ENCODE data around the gene KANSL1.

DNA sequence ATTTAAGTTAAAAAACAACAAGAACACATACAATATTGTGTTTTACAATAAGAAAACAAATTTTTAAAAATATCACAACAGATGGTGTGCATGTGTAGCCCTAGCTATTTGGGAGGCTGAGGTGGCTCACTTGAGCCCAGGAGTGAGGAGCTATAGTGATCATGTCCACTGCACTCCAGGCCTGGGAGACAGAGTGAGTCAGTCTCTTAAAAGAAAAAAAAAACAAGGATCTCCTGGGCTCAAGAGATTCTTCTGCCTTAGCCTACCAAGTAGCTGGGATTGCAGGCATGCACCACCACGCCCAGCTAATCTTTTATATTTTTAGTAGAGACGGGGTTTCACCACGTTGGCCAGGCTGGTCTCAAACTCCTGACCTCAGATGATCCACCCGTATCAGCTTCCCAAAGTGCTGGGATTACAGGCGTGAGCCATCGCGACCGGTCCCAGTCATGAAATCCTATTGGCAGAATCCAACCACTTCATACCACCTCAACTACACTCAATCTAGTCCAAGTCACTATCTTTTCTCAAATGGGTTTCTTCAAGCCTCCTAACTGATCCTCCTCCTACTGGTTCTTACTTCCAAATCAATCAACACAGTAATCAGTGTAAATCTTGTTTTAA, 139.2 kb downstream of the KANSL1 start:
- TF ChIP-seq, protein P1, sequence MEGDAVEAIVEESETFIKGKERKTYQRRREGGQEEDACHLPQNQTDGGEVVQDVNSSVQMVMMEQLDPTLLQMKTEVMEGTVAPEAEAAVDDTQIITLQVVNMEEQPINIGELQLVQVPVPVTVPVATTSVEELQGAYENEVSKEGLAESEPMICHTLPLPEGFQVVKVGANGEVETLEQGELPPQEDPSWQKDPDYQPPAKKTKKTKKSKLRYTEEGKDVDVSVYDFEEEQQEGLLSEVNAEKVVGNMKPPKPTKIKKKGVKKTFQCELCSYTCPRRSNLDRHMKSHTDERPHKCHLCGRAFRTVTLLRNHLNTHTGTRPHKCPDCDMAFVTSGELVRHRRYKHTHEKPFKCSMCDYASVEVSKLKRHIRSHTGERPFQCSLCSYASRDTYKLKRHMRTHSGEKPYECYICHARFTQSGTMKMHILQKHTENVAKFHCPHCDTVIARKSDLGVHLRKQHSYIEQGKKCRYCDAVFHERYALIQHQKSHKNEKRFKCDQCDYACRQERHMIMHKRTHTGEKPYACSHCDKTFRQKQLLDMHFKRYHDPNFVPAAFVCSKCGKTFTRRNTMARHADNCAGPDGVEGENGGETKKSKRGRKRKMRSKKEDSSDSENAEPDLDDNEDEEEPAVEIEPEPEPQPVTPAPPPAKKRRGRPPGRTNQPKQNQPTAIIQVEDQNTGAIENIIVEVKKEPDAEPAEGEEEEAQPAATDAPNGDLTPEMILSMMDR (IDR thresholded peaks at IDR 0.05), result no peak
- TF ChIP-seq ZNF138 (CRISPR knock-in tag; conservative IDR thresholded peaks at IDR 0.05) (no peak), SP1 (CRISPR knock-in tag; conservative IDR thresholded peaks at IDR 0.05) (no peak), RELA (CRISPR knock-in tag; IDR thresholded peaks at IDR 0.05; ENCODE audit: borderline replicate concordance) (no peak), NR3C1 (CRISPR knock-in tag; conservative IDR thresholded peaks at IDR 0.05; ENCODE audit: low read depth) (no peak)
- TF ChIP-seq, protein P2, sequence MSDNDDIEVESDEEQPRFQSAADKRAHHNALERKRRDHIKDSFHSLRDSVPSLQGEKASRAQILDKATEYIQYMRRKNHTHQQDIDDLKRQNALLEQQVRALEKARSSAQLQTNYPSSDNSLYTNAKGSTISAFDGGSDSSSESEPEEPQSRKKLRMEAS (CRISPR knock-in tag; IDR thresholded peaks at IDR 0.05), result no peak
- TF ChIP-seq, protein P3, sequence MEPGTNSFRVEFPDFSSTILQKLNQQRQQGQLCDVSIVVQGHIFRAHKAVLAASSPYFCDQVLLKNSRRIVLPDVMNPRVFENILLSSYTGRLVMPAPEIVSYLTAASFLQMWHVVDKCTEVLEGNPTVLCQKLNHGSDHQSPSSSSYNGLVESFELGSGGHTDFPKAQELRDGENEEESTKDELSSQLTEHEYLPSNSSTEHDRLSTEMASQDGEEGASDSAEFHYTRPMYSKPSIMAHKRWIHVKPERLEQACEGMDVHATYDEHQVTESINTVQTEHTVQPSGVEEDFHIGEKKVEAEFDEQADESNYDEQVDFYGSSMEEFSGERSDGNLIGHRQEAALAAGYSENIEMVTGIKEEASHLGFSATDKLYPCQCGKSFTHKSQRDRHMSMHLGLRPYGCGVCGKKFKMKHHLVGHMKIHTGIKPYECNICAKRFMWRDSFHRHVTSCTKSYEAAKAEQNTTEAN (CRISPR knock-in tag; IDR thresholded peaks at IDR 0.05), result no peak
- TF ChIP-seq, protein P4, sequence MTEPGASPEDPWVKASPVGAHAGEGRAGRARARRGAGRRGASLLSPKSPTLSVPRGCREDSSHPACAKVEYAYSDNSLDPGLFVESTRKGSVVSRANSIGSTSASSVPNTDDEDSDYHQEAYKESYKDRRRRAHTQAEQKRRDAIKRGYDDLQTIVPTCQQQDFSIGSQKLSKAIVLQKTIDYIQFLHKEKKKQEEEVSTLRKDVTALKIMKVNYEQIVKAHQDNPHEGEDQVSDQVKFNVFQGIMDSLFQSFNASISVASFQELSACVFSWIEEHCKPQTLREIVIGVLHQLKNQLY (CRISPR knock-in tag; IDR thresholded peaks at IDR 0.05), result no peak
- TF ChIP-seq, protein P5, sequence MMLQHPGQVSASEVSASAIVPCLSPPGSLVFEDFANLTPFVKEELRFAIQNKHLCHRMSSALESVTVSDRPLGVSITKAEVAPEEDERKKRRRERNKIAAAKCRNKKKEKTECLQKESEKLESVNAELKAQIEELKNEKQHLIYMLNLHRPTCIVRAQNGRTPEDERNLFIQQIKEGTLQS (CRISPR knock-in tag; conservative IDR thresholded peaks at IDR 0.05), result no peak
- TF ChIP-seq, protein P6, sequence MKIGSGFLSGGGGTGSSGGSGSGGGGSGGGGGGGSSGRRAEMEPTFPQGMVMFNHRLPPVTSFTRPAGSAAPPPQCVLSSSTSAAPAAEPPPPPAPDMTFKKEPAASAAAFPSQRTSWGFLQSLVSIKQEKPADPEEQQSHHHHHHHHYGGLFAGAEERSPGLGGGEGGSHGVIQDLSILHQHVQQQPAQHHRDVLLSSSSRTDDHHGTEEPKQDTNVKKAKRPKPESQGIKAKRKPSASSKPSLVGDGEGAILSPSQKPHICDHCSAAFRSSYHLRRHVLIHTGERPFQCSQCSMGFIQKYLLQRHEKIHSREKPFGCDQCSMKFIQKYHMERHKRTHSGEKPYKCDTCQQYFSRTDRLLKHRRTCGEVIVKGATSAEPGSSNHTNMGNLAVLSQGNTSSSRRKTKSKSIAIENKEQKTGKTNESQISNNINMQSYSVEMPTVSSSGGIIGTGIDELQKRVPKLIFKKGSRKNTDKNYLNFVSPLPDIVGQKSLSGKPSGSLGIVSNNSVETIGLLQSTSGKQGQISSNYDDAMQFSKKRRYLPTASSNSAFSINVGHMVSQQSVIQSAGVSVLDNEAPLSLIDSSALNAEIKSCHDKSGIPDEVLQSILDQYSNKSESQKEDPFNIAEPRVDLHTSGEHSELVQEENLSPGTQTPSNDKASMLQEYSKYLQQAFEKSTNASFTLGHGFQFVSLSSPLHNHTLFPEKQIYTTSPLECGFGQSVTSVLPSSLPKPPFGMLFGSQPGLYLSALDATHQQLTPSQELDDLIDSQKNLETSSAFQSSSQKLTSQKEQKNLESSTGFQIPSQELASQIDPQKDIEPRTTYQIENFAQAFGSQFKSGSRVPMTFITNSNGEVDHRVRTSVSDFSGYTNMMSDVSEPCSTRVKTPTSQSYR (CRISPR knock-in tag; IDR thresholded peaks at IDR 0.05), result no peak
- TF ChIP-seq, protein P7, sequence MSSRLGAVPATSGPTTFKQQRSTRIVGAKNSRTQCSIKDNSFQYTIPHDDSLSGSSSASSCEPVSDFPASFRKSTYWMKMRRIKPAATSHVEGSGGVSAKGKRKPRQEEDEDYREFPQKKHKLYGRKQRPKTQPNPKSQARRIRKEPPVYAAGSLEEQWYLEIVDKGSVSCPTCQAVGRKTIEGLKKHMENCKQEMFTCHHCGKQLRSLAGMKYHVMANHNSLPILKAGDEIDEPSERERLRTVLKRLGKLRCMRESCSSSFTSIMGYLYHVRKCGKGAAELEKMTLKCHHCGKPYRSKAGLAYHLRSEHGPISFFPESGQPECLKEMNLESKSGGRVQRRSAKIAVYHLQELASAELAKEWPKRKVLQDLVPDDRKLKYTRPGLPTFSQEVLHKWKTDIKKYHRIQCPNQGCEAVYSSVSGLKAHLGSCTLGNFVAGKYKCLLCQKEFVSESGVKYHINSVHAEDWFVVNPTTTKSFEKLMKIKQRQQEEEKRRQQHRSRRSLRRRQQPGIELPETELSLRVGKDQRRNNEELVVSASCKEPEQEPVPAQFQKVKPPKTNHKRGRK (CRISPR knock-in tag; IDR thresholded peaks at IDR 0.05; ENCODE audit: borderline replicate concordance), result no peak

Measured in WTC11 (cell line).